Measurements from ENCODE around the gene FAM216A. TPM values are rescaled to one million over a fixed set of nuclear protein-coding genes. Genes with fewer than 3 reads are reported as not detected.

FAM216A gene
- total RNA-seq: 1 to 10 TPM; 3.8 to 6.5 (median 5.2) TPM

- TF ChIP-seq CTCF (IDR thresholded peaks at IDR 0.05; ENCODE audit: low read depth): no peak
These were observed at the start of gene FAM216A, which contains the start of gene GPN3 for GRCh38 chr12:110468214-110469048. Gene FAM216A, plus strand, starts transcription at chr12:110468845. Its CDS starts 31 bp downstream, at chr12:110468876. Gene GPN3, minus strand, starts transcription at chr12:110468257. Its CDS starts 54 bp downstream, at chr12:110468203.

- no peak for TF ChIP-seq CTCF (IDR thresholded peaks at IDR 0.05; ENCODE audit: low read depth)
These were observed 47.4 kb upstream of the FAM216A start for GRCh38 chr12:110421159-110421661.

GRCh38 chr12:110421701-110422100 lies 46.9 kb upstream of the FAM216A start:
- TF ChIP-seq CTCF (IDR thresholded peaks at IDR 0.05; ENCODE audit: low read depth): no peak

- TF ChIP-seq CTCF (IDR thresholded peaks at IDR 0.05; ENCODE audit: low read depth): no peak
These were observed 44.4 kb upstream of the FAM216A start for GRCh38 chr12:110424237-110424636.

- no peak for TF ChIP-seq CTCF (IDR thresholded peaks at IDR 0.05; ENCODE audit: low read depth)
These were observed 42.2 kb upstream of the FAM216A start for GRCh38 chr12:110426406-110426805.

- no peak for TF ChIP-seq CTCF (IDR thresholded peaks at IDR 0.05; ENCODE audit: low read depth)
These were observed 36.6 kb upstream of the FAM216A start for GRCh38 chr12:110431957-110432587.

GRCh38 chr12:110436231-110436630 lies 32.4 kb upstream of the FAM216A start:
- no peak for TF ChIP-seq CTCF (IDR thresholded peaks at IDR 0.05; ENCODE audit: low read depth)
